ENCODE results near the gene ARL6. TPM values are rescaled to one million over a fixed set of nuclear protein-coding genes. Genes with fewer than 3 reads are reported as not detected.

ARL6 gene
- total RNA-seq, 4 donors from 2014 or later, result 7.3 to 17.1 (median 12.1) TPM

DNA sequence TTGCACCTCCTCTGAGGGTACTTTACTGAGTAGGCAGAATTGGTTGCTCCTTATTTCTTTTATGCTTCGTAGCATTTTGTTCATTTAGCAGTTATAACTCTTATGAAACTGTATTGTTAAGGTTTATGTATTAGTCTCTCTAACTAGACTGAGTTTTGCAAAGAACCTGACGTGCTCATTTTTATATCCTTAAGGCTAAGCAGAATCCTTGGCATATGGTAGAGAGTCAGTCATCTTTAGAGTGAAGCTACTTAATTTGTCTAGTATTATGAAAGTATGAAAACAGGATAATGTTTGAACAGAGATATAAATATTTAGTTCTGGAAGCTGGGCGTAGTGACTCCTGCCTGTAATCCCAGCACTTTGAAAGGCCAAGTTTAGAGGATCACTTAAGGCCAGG lies 77.4 kb downstream of the ARL6 start:
- H3K27ac ChIP-seq, result no peak overlapping the region
- H3K9me3 ChIP-seq, result no peaks in the 10 kb centered on the region
- TF ChIP-seq, protein P1, sequence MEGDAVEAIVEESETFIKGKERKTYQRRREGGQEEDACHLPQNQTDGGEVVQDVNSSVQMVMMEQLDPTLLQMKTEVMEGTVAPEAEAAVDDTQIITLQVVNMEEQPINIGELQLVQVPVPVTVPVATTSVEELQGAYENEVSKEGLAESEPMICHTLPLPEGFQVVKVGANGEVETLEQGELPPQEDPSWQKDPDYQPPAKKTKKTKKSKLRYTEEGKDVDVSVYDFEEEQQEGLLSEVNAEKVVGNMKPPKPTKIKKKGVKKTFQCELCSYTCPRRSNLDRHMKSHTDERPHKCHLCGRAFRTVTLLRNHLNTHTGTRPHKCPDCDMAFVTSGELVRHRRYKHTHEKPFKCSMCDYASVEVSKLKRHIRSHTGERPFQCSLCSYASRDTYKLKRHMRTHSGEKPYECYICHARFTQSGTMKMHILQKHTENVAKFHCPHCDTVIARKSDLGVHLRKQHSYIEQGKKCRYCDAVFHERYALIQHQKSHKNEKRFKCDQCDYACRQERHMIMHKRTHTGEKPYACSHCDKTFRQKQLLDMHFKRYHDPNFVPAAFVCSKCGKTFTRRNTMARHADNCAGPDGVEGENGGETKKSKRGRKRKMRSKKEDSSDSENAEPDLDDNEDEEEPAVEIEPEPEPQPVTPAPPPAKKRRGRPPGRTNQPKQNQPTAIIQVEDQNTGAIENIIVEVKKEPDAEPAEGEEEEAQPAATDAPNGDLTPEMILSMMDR (IDR thresholded peaks at IDR 0.05), result no peak
- TF ChIP-seq POLR2AphosphoS5 (IDR thresholded peaks at IDR 0.05) (no peak), POLR2A (IDR thresholded peaks at IDR 0.05) (no peak), EP300 (IDR thresholded peaks at IDR 0.05) (no peak)
- peaks cover 0 to 38% (median 0%) of the 10 kb centered on the region in 3 donors for H3K4me1 ChIP-seq
- 44 to 76% methylated on average over 3 of the region's 3 CpGs for WGBS, 2 donors (ENCODE audit: low coverage in 1 of 2)
- H3K4me3 ChIP-seq, result no peak overlapping the region
- ATAC-seq, result no peak
- H3K27me3 ChIP-seq, result no peaks in the 10 kb centered on the region
- H3K36me3 ChIP-seq, result peaks cover 0 to 7% of the 10 kb centered on the region in 2 donors

DNA sequence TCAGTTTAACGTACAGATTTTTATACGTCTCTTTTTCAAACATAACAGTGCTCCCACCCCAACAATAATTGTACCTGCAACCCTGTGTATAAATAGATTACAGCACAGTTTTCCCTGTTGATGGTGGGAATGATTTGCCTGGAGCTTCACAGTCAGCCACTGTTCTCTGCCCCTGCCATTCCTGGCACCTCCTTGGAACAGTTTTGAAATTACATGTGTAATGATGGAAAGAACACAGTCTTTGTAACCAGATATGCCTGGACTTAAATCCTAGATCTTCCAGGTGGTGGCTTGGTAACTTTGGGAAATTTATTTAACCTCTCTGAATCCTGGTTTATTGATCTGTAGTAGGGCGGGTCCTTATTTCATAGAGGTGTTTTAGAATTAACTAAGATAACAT lies 84.2 kb downstream of the ARL6 start:
- no peaks in the 10 kb centered on the region for H3K4me1 ChIP-seq
- no peak overlapping the region for H3K27ac ChIP-seq
- no peak overlapping the region for H3K4me3 ChIP-seq
- 82 to 100% methylated on average over 1 to 3 of the region's 3 CpGs for WGBS, 2 donors (ENCODE audit: low coverage in 1 of 2)
- peaks cover 0 to 9% of the 10 kb centered on the region in 2 donors for H3K36me3 ChIP-seq
- H3K9me3 ChIP-seq, result peaks cover 0 to 1% (median 0%) of the 10 kb centered on the region in 3 donors
- ATAC-seq, result no peak
- H3K27me3 ChIP-seq, result no peaks in the 10 kb centered on the region
- TF ChIP-seq EP300 (IDR thresholded peaks at IDR 0.05) (no peak), POLR2AphosphoS5 (IDR thresholded peaks at IDR 0.05) (no peak), POLR2A (IDR thresholded peaks at IDR 0.05) (no peak)
- TF ChIP-seq, protein P1 (IDR thresholded peaks at IDR 0.05), result no peak

Other genes starting within 250 kb of the ARL6 start
- 10 to 100 TPM; 22.2 to 52.4 (median 28.9) TPM for gene CRYBG3, start 57.3 kb downstream of the ARL6 start, total RNA-seq
- 10 to 100 TPM; 22.3 to 32.0 (median 24.4) TPM for gene RIOX2, start 207.7 kb downstream of the ARL6 start, total RNA-seq